ENCODE measurements around the gene ARHGAP9.
A peak's percentile ranks its signal among the peaks of the same experiment; 100 is the strongest.

GRCh38 chr12:57520053-57520818, 40.6 kb upstream of the ARHGAP9 start, which contains the start of gene DDIT3:
- no peak for TF ChIP-seq ZNF263 (CRISPR knock-in tag; IDR thresholded peaks at IDR 0.05; ENCODE audit: low read depth)
- TF ChIP-seq TCF7 (CRISPR knock-in tag; IDR thresholded peaks at IDR 0.05; ENCODE audit: low read depth) = peak; percentile 61; the same call in 1 of the 2 replicates
- TF ChIP-seq USF1 (CRISPR knock-in tag; IDR thresholded peaks at IDR 0.05) = peak; percentile 78
- TF ChIP-seq CTCF (IDR thresholded peaks at IDR 0.05) = no peak
- no peak for TF ChIP-seq IRF2 (CRISPR knock-in tag; IDR thresholded peaks at IDR 0.05; ENCODE audit: borderline replicate concordance, low read depth)
- TF ChIP-seq EMX1 (CRISPR knock-in tag; IDR thresholded peaks at IDR 0.05) = 0 out of 2 replicates have a peak, but pooled peaks have one; percentile 6
- peak; percentile 95 for TF ChIP-seq SP1 (CRISPR knock-in tag; conservative IDR thresholded peaks at IDR 0.05)
- TF ChIP-seq ZBTB43 (CRISPR knock-in tag; IDR thresholded peaks at IDR 0.05) = 0 out of 2 replicates have a peak, but pooled peaks have one; percentile 38
